ENCODE data around the gene ZNF576.
"Not testable (repeated sequence)": the region's sequence is repeated elsewhere in the genome, so short reads cannot be mapped to it uniquely, and the experiment has no call there.

ZNF576 gene

GRCh38 chr19:43596842-43597461 lies 557 bp downstream of the ZNF576 start:
- peaks cover 13% of the 10 kb centered on the region; the same call in 1 of the 2 replicates for H3K36me3 ChIP-seq
- no peaks in the 10 kb centered on the region for H3K4me1 ChIP-seq

GRCh38 chr19:43597876-43598275 lies 1.5 kb downstream of the ZNF576 start:
- DNase-seq: no peak
- Histone ChIP-seq H3K36me3 (peaks cover 11% of the 10 kb centered on the region; the same call in 1 of the 2 replicates), H3K9me3 (no peaks in the 10 kb centered on the region), H3K27me3 (no peaks in the 10 kb centered on the region), H3K4me3 (ENCODE audit: low read depth, low read length) (peak overlapping the region; percentile 70), H3K4me1 (no peaks in the 10 kb centered on the region)
- TF ChIP-seq CTCF (IDR thresholded peaks at IDR 0.05; ENCODE audit: low read depth, low read length): no peak

More at GRCh38 chr19:43596842-43597461, 557 bp downstream of the ZNF576 start:
- peak overlapping the region; percentile 70 for H3K4me3 ChIP-seq (ENCODE audit: low read depth, low read length)
- H3K9me3 ChIP-seq: no peaks in the 10 kb centered on the region
- no peak for TF ChIP-seq CTCF (IDR thresholded peaks at IDR 0.05; ENCODE audit: low read depth, low read length)
- DNase-seq: no peak
- no peaks in the 10 kb centered on the region for H3K27me3 ChIP-seq

GRCh38 chr19:43598445-43599240 lies 2.2 kb downstream of the ZNF576 start:
- no peak overlapping the region for H3K4me3 ChIP-seq (ENCODE audit: low read depth, low read length)
- peaks cover 13% of the 10 kb centered on the region; the same call in 1 of the 2 replicates for H3K36me3 ChIP-seq
- DNase-seq: no peak
- no peaks in the 10 kb centered on the region for H3K4me1 ChIP-seq
- no peaks in the 10 kb centered on the region for H3K27me3 ChIP-seq
- no peak for TF ChIP-seq CTCF (IDR thresholded peaks at IDR 0.05; ENCODE audit: low read depth, low read length)
- H3K9me3 ChIP-seq: no peaks in the 10 kb centered on the region

- H3K27me3 ChIP-seq: no peaks in the 10 kb centered on the region
- no peak for TF ChIP-seq CTCF (IDR thresholded peaks at IDR 0.05; ENCODE audit: low read depth, low read length)
- no peak for DNase-seq
- H3K9me3 ChIP-seq: no peaks in the 10 kb centered on the region
- peaks cover 10% of the 10 kb centered on the region; the same call in 1 of the 2 replicates for H3K36me3 ChIP-seq
- H3K4me3 ChIP-seq (ENCODE audit: low read depth, low read length): no peak overlapping the region
- H3K4me1 ChIP-seq: no peaks in the 10 kb centered on the region
Observed at GRCh38 chr19:43599635-43600295, 3.4 kb downstream of the ZNF576 start.

- H3K36me3 ChIP-seq: peaks cover 10% of the 10 kb centered on the region; the same call in 1 of the 2 replicates
- not testable (repeated sequence) for H3K4me3 ChIP-seq (ENCODE audit: low read depth, low read length); H3K4me1 ChIP-seq; H3K27me3 ChIP-seq; DNase-seq; H3K9me3 ChIP-seq
Observed at GRCh38 chr19:43600326-43600725, 3.9 kb downstream of the ZNF576 start.

- Histone ChIP-seq H3K4me1 (no peaks in the 10 kb centered on the region), H3K27me3 (no peaks in the 10 kb centered on the region), H3K9me3 (no peaks in the 10 kb centered on the region), H3K4me3 (ENCODE audit: low read depth, low read length) (no peak overlapping the region), H3K36me3 (peaks cover 25% of the 10 kb centered on the region)
- no peak for TF ChIP-seq CTCF (IDR thresholded peaks at IDR 0.05; ENCODE audit: low read depth, low read length)
- no peak for DNase-seq
Observed at GRCh38 chr19:43605875-43606568, 9.6 kb downstream of the ZNF576 start.
